IPS-18a (cell line): ENCODE results near the gene USP48.

Experiments used
- H3K27ac ChIP-seq: one replicate; pipeline ENCODE4 v1.5.1; 2013; ENCODE audit warnings: low read length
- H3K27me3 ChIP-seq: one replicate; pipeline ENCODE4 v1.6.1; 2013; ENCODE audit warnings: mild to moderate bottlenecking, low read length; ENCODE audit not compliant: control insufficient read depth, insufficient read depth
- H3K36me3 ChIP-seq: one replicate; pipeline ENCODE4 v1.6.1; 2013; ENCODE audit warnings: low read depth, low read length; ENCODE audit not compliant: control insufficient read depth
- H3K4me1 ChIP-seq: one replicate; pipeline ENCODE4 v1.6.1; 2013; ENCODE audit warnings: low read depth, low read length; ENCODE audit not compliant: control insufficient read depth
- H3K4me3 ChIP-seq: one replicate; pipeline ENCODE4 v1.5.1; 2013; ENCODE audit warnings: low read length
- H3K9ac ChIP-seq: one replicate; pipeline ENCODE4 v1.6.1; 2013; ENCODE audit warnings: mild to moderate bottlenecking, low read length, moderate library complexity
- H3K9me3 ChIP-seq: one replicate; pipeline ENCODE4 v1.6.1; 2013; ENCODE audit warnings: low read depth, low read length; ENCODE audit not compliant: control insufficient read depth

The USP48 gene

DNA sequence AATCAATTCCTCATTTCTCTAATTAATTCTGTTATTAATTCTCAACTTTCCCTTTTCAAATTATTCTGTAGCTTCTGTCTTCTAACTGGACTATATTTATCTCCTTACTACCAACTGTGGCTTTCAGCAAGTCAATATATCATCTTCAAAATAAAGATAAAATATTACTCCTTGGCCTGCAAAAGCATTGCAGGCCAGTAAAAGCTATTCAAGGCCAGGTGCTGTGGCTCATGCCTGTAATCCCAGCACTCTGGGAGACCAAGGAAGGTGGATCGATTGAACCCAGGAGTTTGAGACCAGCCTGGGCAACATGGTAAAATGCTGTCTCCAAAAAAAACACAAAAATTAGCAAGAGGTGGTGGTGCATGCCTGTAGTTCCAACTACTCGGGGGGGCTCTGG is 27.9 kb downstream of the USP48 start:
- no peaks in the 10 kb centered on the region for H3K9me3 ChIP-seq
- H3K4me3 ChIP-seq: no peak overlapping the region
- H3K4me1 ChIP-seq: no peaks in the 10 kb centered on the region
- H3K9ac ChIP-seq: no peak overlapping the region
- no peaks in the 10 kb centered on the region for H3K27me3 ChIP-seq
- peaks cover 44% of the 10 kb centered on the region for H3K36me3 ChIP-seq
- no peak overlapping the region for H3K27ac ChIP-seq

DNA sequence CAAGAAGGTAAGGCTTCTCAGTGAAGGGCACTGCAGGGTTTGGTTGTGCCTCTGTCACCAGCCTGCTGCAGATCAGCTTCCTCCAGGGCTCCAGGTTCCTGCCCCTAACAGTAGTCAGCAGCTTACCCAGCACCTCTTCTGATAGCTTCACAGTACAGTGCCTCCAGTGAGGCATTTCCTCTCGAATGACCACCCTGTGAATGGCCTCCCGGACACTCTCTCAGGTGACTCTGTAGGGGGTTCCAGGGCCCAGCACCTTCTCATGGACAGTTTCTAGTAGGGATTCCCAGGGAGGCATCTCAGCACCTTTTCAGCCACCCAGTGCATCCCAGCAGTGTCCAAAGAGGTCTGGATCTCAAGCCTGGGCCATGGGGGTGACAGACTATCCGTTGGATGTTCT is 28.4 kb downstream of the USP48 start:
- Histone ChIP-seq H3K27ac (no peak overlapping the region), H3K9ac (no peak overlapping the region), H3K4me1 (no peaks in the 10 kb centered on the region), H3K9me3 (no peaks in the 10 kb centered on the region), H3K36me3 (peaks cover 44% of the 10 kb centered on the region), H3K27me3 (no peaks in the 10 kb centered on the region), H3K4me3 (no peak overlapping the region)

DNA sequence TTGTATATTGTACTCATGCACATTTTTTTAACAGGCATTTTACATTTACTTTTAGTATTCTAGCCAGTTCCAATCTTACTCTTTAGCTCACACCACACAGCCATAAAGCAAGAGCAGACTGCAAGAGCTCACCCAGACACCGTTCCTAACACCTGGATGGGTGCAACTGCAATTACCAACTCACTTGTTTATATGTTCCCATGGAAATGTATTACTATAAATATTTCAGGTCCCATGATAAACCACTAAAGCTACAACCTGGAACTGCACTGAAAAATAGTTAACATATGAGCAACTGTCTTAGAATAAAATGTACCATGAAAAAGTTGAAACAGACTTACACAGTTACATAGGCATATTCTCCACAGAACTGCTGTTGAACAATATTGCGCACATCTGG is 30.8 kb downstream of the USP48 start:
- H3K27me3 ChIP-seq: no peaks in the 10 kb centered on the region
- H3K9me3 ChIP-seq: no peaks in the 10 kb centered on the region
- no peak overlapping the region for H3K9ac ChIP-seq
- H3K36me3 ChIP-seq: peaks cover 57% of the 10 kb centered on the region
- H3K4me1 ChIP-seq: no peaks in the 10 kb centered on the region
- no peak overlapping the region for H3K27ac ChIP-seq
- H3K4me3 ChIP-seq: no peak overlapping the region

DNA sequence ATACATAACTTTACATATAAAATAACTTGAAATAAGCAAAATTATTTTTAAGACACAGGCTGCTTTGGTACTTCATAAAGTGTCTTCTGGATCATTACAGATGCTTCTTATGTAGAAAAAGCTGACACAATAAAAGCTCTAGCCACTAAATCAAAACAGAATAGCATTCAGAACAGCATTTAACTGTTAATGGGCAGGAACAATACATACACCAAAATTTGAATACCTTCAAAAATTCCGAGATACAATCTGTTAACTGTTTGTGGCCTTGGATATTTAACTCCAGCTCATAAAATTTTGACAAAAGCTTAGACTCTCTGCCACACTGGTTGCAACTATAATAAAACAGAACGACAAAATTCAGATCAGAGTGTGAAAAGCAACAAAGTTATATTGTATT is 31.7 kb downstream of the USP48 start:
- no peaks in the 10 kb centered on the region for H3K27me3 ChIP-seq
- no peaks in the 10 kb centered on the region for H3K4me1 ChIP-seq
- H3K9ac ChIP-seq: no peak overlapping the region
- H3K9me3 ChIP-seq: no peaks in the 10 kb centered on the region
- H3K4me3 ChIP-seq: no peak overlapping the region
- H3K36me3 ChIP-seq: peaks cover 65% of the 10 kb centered on the region
- no peak overlapping the region for H3K27ac ChIP-seq

DNA sequence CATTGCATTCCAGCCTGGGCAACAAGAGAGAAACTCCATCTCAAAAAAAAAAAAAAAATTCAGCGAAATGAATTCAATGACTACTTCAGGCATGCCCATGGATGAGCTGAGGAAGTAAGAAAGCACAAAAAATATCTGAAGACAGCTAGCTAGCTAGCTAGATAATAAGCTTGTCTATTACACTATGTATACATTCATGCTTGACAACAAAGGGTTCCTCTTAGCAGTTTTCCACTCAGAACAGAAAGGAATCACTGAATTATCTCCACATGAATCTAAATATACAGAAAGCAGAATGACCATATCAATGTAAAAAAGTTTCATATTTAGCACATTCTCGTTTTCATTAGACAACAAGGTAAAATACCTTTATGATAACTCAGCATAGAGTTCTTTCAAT is 32.1 kb downstream of the USP48 start:
- H3K4me3 ChIP-seq: no peak overlapping the region
- no peaks in the 10 kb centered on the region for H3K4me1 ChIP-seq
- H3K27ac ChIP-seq: no peak overlapping the region
- H3K36me3 ChIP-seq: peaks cover 68% of the 10 kb centered on the region
- H3K9ac ChIP-seq: no peak overlapping the region
- no peaks in the 10 kb centered on the region for H3K27me3 ChIP-seq
- H3K9me3 ChIP-seq: no peaks in the 10 kb centered on the region

DNA sequence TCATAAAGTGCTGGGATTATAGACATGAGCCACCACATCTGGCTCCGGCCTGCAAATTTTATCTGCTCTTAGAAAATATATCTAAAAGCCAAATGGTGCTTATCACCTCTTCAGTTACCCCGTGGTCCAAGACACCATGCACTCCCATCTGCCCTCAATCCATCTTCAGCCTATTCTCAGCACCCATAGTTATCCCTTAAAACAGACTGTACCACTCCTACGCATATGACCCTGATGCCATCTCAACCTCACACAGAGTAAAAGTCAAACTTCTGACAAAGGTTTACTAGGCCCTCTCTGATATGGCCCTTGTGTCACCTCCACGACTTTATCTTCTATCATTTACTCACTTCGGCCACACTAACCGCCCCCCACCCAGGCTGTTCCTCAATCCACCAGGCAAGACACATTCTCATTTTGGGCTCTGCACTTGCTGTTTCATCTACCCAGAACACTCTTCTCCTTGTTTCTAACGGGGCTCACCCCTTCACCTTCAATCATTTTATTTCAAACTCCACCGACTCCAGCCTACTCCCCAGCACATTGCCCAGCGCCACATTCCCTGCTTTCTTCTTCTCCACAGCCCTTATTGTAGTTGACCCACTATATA is 33.0 kb downstream of the USP48 start:
- Histone ChIP-seq H3K27me3 (no peaks in the 10 kb centered on the region), H3K27ac (no peak overlapping the region), H3K4me3 (no peak overlapping the region), H3K36me3 (peaks cover 64% of the 10 kb centered on the region), H3K9me3 (no peaks in the 10 kb centered on the region), H3K4me1 (no peaks in the 10 kb centered on the region), H3K9ac (no peak overlapping the region)

DNA sequence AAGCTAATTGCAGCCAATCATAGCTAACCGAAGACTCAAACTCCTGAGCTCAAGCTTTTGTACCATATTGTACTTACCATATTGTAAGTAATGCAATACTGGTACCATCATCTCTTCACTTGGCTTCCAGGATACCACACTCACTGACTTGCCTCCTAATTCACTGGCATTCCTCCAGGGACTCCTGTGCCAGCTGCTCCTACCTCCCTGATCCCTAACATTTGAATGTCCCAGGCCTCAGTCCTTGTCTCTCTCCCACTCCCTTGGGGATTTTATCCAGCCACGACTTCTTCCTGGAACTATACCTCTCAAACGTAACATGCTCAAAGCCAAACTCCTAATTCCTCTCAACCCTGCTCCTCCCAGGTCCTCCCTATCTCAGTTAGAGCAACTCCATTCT is 33.8 kb downstream of the USP48 start:
- H3K27me3 ChIP-seq: no peaks in the 10 kb centered on the region
- H3K4me3 ChIP-seq: no peak overlapping the region
- no peak overlapping the region for H3K9ac ChIP-seq
- no peaks in the 10 kb centered on the region for H3K4me1 ChIP-seq
- H3K9me3 ChIP-seq: no peaks in the 10 kb centered on the region
- H3K27ac ChIP-seq: no peak overlapping the region
- peaks cover 57% of the 10 kb centered on the region for H3K36me3 ChIP-seq

DNA sequence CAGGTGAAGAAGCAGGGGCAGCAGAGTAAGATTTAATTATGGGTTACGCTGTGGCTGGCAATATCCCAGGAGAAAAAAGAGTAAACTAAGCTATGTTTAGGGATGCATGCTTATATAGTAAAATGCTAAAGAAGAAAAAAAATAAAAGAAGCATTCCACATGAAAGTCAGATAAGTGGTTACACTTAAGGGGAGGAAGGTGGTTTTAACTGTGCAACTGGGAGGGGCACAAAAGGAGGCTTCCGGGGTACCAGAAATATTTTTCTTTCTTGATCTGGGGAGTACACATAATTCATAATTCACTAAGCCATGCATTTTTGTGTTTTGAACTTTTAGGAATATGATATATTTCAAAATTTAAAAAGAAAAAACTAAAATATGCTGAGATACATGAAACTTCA is 39.5 kb downstream of the USP48 start:
- no peaks in the 10 kb centered on the region for H3K9me3 ChIP-seq

DNA sequence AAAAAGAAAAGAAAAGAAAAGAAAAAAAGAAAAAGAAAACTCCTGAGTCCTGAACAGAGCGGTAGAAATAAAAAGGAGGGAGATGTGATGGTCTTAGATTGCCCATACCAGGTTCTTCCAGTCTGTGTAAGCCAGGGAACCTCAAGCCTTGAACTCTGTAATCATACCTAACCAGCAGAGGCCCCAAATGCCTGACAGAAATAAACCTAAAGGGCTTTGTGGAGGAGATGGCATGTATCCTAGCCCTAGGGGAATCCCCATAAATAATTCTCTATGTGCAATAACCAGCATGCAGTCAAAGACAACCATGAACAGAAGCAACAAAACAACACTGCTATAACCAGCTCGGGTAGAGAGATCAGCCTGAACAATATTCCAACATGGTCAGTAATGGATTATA is 40.4 kb downstream of the USP48 start:
- H3K27me3 ChIP-seq: no peaks in the 10 kb centered on the region
- H3K4me1 ChIP-seq: no peaks in the 10 kb centered on the region
- no peak overlapping the region for H3K27ac ChIP-seq
- no peak overlapping the region for H3K9ac ChIP-seq
- H3K36me3 ChIP-seq: peaks cover 14% of the 10 kb centered on the region
- no peak overlapping the region for H3K4me3 ChIP-seq
- no peaks in the 10 kb centered on the region for H3K9me3 ChIP-seq

More for the DNA sequence above, 39.5 kb downstream of the USP48 start:
- H3K4me3 ChIP-seq: no peak overlapping the region
- peaks cover 20% of the 10 kb centered on the region for H3K36me3 ChIP-seq
- H3K4me1 ChIP-seq: no peaks in the 10 kb centered on the region
- no peak overlapping the region for H3K9ac ChIP-seq
- no peak overlapping the region for H3K27ac ChIP-seq
- no peaks in the 10 kb centered on the region for H3K27me3 ChIP-seq

DNA sequence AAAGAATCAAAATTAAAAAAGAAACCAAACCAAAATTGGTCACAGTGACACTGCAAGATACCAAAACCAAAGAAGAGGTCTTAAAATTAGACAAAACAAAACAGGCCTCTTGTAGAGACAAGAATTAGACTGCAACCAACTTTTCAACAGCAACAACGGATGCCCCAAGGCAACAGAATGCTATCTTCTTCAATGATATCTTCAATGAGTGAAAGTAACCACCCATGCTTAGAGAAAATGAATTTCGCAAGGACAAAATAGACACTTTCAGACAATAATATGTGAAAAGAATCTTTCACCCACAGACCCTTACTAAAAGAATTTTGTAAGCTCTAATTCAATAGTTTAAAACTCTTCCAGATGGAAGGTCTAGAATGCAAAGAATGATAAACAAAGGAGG is 41.7 kb downstream of the USP48 start:
- Histone ChIP-seq H3K36me3 (peaks cover 17% of the 10 kb centered on the region), H3K27me3 (no peaks in the 10 kb centered on the region), H3K27ac (no peak overlapping the region), H3K4me1 (no peaks in the 10 kb centered on the region), H3K4me3 (no peak overlapping the region), H3K9me3 (no peaks in the 10 kb centered on the region), H3K9ac (no peak overlapping the region)

DNA sequence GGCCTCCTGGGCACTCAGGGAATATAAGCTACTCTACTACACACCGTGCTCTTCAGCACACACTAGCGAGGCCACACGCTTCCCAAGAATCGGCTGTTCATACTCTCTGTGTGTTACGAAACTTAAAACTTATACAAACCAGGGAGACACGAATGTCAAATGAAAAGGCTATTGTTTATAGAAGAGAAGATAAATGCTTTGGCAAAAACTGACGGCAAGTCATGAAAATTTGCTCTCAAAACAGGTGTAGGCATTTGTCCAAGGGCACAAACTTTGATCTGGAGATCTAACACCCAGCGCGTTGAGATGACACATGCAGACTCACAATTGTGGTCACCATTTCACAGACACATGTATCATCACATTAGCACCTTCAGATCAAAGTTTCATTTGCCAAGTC is 46.1 kb downstream of the USP48 start:
- Histone ChIP-seq H3K27me3 (no peaks in the 10 kb centered on the region), H3K27ac (no peak overlapping the region), H3K4me1 (no peaks in the 10 kb centered on the region), H3K4me3 (no peak overlapping the region), H3K9ac (no peak overlapping the region), H3K9me3 (no peaks in the 10 kb centered on the region), H3K36me3 (peaks cover 48% of the 10 kb centered on the region)

DNA sequence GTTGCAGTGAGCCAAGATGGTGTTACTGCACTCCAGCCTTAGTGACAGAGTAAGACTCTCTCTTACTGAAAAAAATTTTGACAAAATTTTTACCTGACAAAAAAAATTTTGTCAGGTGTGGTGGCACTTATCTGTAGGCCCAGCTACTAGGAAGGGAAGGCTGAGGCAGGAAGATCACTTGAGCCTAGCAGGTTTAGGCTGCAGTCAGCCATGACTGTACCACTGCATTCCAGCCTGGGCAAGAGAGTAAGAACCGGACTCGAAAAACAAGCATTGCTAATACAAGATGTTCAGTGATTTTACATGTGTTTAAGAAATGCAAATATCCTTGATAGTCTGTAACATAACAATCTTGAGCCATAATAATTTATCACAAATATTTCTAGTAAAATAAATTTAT is 46.9 kb downstream of the USP48 start:
- Histone ChIP-seq H3K9ac (no peak overlapping the region), H3K9me3 (no peaks in the 10 kb centered on the region), H3K4me3 (no peak overlapping the region), H3K4me1 (no peaks in the 10 kb centered on the region), H3K27me3 (no peaks in the 10 kb centered on the region), H3K27ac (no peak overlapping the region), H3K36me3 (peaks cover 51% of the 10 kb centered on the region)
